HG03103 (cell line): Measurements from ENCODE around the gene SDR42E1.

Experiments
- ATAC-seq: cut with Tn5 transposase; IDR thresholded peaks from one replicate; pipeline ENCODE4 v1.9.1; 2021; ENCODE audit warnings: low read depth; ENCODE audit not compliant: unreplicated experiment

The SDR42E1 gene

GRCh38 chr16:81945665-81946064 lies 65.6 kb downstream of the SDR42E1 start:
- ATAC-seq = no peak

- ATAC-seq = no peak
Measured at GRCh38 chr16:81942007-81942601, 69.2 kb downstream of the SDR42E1 start.

- ATAC-seq = no peak
Measured at GRCh38 chr16:81940781-81941560, 70.3 kb downstream of the SDR42E1 start.

GRCh38 chr16:81939164-81940056 lies 71.9 kb downstream of the SDR42E1 start:
- ATAC-seq = no peak
